GM21447 (cell line): ENCODE measurements around the gene RBM17.
A peak's percentile ranks its signal among the peaks of the same experiment; 100 is the strongest.
"Not testable (repeated sequence)": the region's sequence is repeated elsewhere in the genome, so short reads cannot be mapped to it uniquely, and the experiment has no call there.

ENCODE experiments used
- ATAC-seq: cut with Tn5 transposase; IDR thresholded peaks from one replicate; pipeline ENCODE4 v1.9.1; 2021; ENCODE audit not compliant: unreplicated experiment

Gene RBM17

GRCh38 chr10:6151087-6151977, 62.5 kb downstream of the RBM17 start:
- peak; percentile 82 for ATAC-seq

DNA sequence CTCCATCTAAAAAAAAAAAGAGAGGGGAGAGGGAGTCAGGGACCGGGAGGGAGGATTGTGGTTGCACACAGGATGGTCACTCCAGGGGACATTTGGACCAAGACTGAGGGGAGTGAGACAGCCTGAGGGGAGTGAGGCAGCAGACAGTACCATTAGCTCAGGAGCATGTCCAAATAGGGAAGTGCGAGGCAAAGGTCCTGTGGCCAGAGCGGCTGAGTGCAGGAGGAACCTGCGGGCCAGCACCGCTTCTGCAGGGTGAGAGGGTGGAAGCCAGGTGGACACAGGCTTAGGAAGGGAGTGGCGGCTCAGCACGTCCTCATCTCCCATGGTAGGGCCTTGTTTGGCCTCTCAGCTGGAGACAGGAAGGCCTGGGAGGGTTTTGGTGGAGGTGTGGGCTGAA, 65.0 kb downstream of the RBM17 start:
- ATAC-seq: no peak

GRCh38 chr10:6154566-6154965, 65.7 kb downstream of the RBM17 start:
- ATAC-seq: no peak

GRCh38 chr10:6158276-6158675, 69.4 kb downstream of the RBM17 start:
- ATAC-seq: no peak

- no peak for ATAC-seq
Observed at GRCh38 chr10:6161921-6162320, 73.1 kb downstream of the RBM17 start.

GRCh38 chr10:6162589-6163356, 73.9 kb downstream of the RBM17 start:
- ATAC-seq: no peak

GRCh38 chr10:6163364-6164270, 74.8 kb downstream of the RBM17 start:
- ATAC-seq: peak; percentile 89

GRCh38 chr10:6164271-6165095, 75.6 kb downstream of the RBM17 start:
- no peak for ATAC-seq

GRCh38 chr10:6165221-6165725, 76.4 kb downstream of the RBM17 start:
- ATAC-seq: no peak

- ATAC-seq: not testable (repeated sequence)
Observed at GRCh38 chr10:6165933-6166332, 77.1 kb downstream of the RBM17 start.
